ENCODE results near the gene FRMPD3. TPM values are rescaled to one million over a fixed set of nuclear protein-coding genes. Genes with fewer than 3 reads are reported as not detected.
A peak's percentile ranks its signal among the peaks of the same experiment; 100 is the strongest.

FRMPD3 gene
- total and polyA plus RNA-seq, 10 of the 15 experiments (the other 5 are each of a cell fraction or from before 2014, with no cell fraction given) = 0.01 to 0.06 (median 0.05) TPM; not detected in 6

DNA sequence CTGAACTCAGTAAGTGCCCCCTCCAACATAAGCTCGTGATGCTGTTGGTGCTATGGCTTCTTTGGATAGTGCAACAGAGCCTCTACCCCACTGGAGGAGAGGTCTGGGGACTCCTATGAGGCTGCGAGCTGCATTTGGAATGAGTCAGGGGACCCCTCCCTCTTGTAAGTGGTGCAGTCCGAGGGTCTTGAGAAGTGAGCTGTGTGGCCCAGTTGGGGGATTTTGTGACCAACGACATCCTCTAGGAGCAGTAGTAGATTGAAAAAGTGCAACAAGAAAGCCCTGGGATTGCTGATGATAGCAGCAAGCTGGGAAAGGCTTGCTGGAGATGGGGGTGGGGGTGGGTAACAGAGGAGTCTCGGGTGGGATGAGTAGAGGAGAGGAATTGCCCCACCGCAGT lies 3.1 kb downstream of the FRMPD3 start:
- DNase-seq (ENCODE audit: low read depth, low spot score) = no peak

GRCh38 chrX:107454302-107454701 lies 4.8 kb downstream of the FRMPD3 start:
- no TSS peak for BruUV-seq (replicated peaks)
- in situ Hi-C loops (cut with MboI) (no loop called here), intact Hi-C loops (cut with micrococcal nuclease; ENCODE audit: unreplicated experiment) (loop anchor here (2.0 kb wide), 1 partner anchor 30 kb away; no protein-coding TSS in a partner anchor)
- H3K9ac ChIP-seq (ENCODE audit: control insufficient read depth, insufficient read depth, low read length) = no peak overlapping the region
- no peak for FAIRE-seq
- DNase-seq (ENCODE audit: low read depth, low spot score) = no peak
- SMC1A ChIA-PET (ENCODE audit: uncharacterized antibody, unreplicated experiment) = no interaction called here
- TF ChIP-seq RUNX3 (IDR thresholded peaks at IDR 0.05; ENCODE audit: low read length) (peak; percentile 26; the same call in 1 of the 2 replicates), EP300 (IDR thresholded peaks at IDR 0.05; ENCODE audit: borderline replicate concordance in 1 of 2, control insufficient read depth in 1 of 2, low read depth in 2 of 2, low read length in 2 of 2) (peak in 1 of 2 experiments; percentile 15; a peak in 1 of 4 replicates), IKZF1 (conservative IDR thresholded peaks at IDR 0.05) (0 out of 2 replicates have a peak, but pooled peaks have one; percentile 20), IKZF2 (IDR thresholded peaks at IDR 0.05) (peak; percentile 66 to 67), CHD4 (IDR thresholded peaks at IDR 0.05) (no peak), JUNB (IDR thresholded peaks at IDR 0.05) (peak; percentile 11; the same call in 1 of the 2 replicates), MTA2 (IDR thresholded peaks at IDR 0.05; ENCODE audit: low read depth) (peak; percentile 46; the same call in 1 of the 2 replicates)
- TF ChIP-seq, protein P1, sequence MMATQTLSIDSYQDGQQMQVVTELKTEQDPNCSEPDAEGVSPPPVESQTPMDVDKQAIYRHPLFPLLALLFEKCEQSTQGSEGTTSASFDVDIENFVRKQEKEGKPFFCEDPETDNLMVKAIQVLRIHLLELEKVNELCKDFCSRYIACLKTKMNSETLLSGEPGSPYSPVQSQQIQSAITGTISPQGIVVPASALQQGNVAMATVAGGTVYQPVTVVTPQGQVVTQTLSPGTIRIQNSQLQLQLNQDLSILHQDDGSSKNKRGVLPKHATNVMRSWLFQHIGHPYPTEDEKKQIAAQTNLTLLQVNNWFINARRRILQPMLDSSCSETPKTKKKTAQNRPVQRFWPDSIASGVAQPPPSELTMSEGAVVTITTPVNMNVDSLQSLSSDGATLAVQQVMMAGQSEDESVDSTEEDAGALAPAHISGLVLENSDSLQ (IDR thresholded peaks at IDR 0.05) = no peak
- CTCF ChIA-PET = interaction anchor here (1.0 kb wide), 1 partner anchor 10 kb away, joined by 3 read pairs; no protein-coding TSS in a partner anchor
- H3K4me2 ChIP-seq (ENCODE audit: control insufficient read depth, insufficient read depth) = no peak overlapping the region
- no peaks in the 10 kb centered on the region for H4K20me1 ChIP-seq (ENCODE audit: control insufficient read depth, insufficient read depth)
- peaks cover 2 to 3% of the 10 kb centered on the region in 2 experiments; a peak in 2 of 4 replicates for H3K27me3 ChIP-seq (replicated peaks in 1 of 2; ENCODE audit: control insufficient read depth in 2 of 2, insufficient read depth in 2 of 2, low read length in 1 of 2)
- H3K27ac ChIP-seq (ENCODE audit: control insufficient read depth, insufficient read depth) = no peak overlapping the region
- no peaks in the 10 kb centered on the region for H3K36me3 ChIP-seq (ENCODE audit: control insufficient read depth in 2 of 2, insufficient read depth in 2 of 2, low read length in 1 of 2)
- RAD21 ChIA-PET (ENCODE audit: unreplicated experiment) = no interaction called here
- H3K9me3 ChIP-seq (replicated peaks; ENCODE audit: control insufficient read depth, insufficient read depth, low read length) = no peaks in the 10 kb centered on the region; the same call in 2 of the 3 replicates
- no peaks in the 10 kb centered on the region for H3K4me1 ChIP-seq (ENCODE audit: control insufficient read depth, insufficient read depth, low read length)
- ATAC-seq = peak; percentile 89
- no peak overlapping the region for H3K4me3 ChIP-seq
- POLR2A ChIA-PET = no interaction called here
- H2AFZ ChIP-seq (ENCODE audit: control insufficient read depth, low read depth, low read length) = no peak overlapping the region
- no peaks in the 10 kb centered on the region for H3K79me2 ChIP-seq (ENCODE audit: control insufficient read depth, insufficient read depth, low read length)

More for the DNA sequence above, 3.1 kb downstream of the FRMPD3 start:
- RAD21 ChIA-PET (ENCODE audit: unreplicated experiment) = no interaction called here
- whole genome bisulfite sequencing (ENCODE audit: insufficient coverage, insufficient replicate concordance, low lambda C conversion rate, missing lambda C conversion rate) = 14% methylated on average over 6 of the region's 6 CpGs
- intact Hi-C loops (cut with micrococcal nuclease; ENCODE audit: unreplicated experiment) = no loop called here
- H3K9me3 ChIP-seq (replicated peaks; ENCODE audit: control insufficient read depth, insufficient read depth, low read length) = no peaks in the 10 kb centered on the region; the same call in 2 of the 3 replicates
- SMC1A ChIA-PET (ENCODE audit: uncharacterized antibody, unreplicated experiment) = no interaction called here
- POLR2A ChIA-PET = no interaction called here
- no peak for ATAC-seq
- H3K27me3 ChIP-seq (replicated peaks in 1 of 2; ENCODE audit: control insufficient read depth in 2 of 2, insufficient read depth in 2 of 2, low read length in 1 of 2) = peaks cover 3 to 6% of the 10 kb centered on the region in 2 experiments; a peak in 3 of 4 replicates
- CTCF ChIA-PET = interaction anchor here (0.6 to 0.8 kb wide), 2 partner anchors 33 to 1685 kb away, joined by 3 to 4 read pairs; no protein-coding TSS in a partner anchor
- no peaks in the 10 kb centered on the region for H3K79me2 ChIP-seq (ENCODE audit: control insufficient read depth, insufficient read depth, low read length)
- in situ Hi-C loops (cut with MboI) = no loop called here
- BruUV-seq (replicated peaks) = no TSS peak
- no peak for FAIRE-seq
- H3K36me3 ChIP-seq (ENCODE audit: control insufficient read depth in 2 of 2, insufficient read depth in 2 of 2, low read length in 1 of 2) = no peaks in the 10 kb centered on the region
- no peak overlapping the region for H2AFZ ChIP-seq (ENCODE audit: control insufficient read depth, low read depth, low read length)
- H3K27ac ChIP-seq (ENCODE audit: control insufficient read depth, insufficient read depth) = no peak overlapping the region
- no peak overlapping the region for H3K4me2 ChIP-seq (ENCODE audit: control insufficient read depth, insufficient read depth)
- H4K20me1 ChIP-seq (ENCODE audit: control insufficient read depth, insufficient read depth) = no peaks in the 10 kb centered on the region
- H3K4me1 ChIP-seq (ENCODE audit: control insufficient read depth, insufficient read depth, low read length) = no peaks in the 10 kb centered on the region
- H3K4me3 ChIP-seq = no peak overlapping the region
- H3K9ac ChIP-seq (ENCODE audit: control insufficient read depth, insufficient read depth, low read length) = no peak overlapping the region
- TF ChIP-seq CBFB (IDR thresholded peaks at IDR 0.05; ENCODE audit: low read depth) (no peak), BMI1 (IDR thresholded peaks at IDR 0.05; ENCODE audit: borderline replicate concordance) (no peak), CHD4 (IDR thresholded peaks at IDR 0.05) (no peak), MTA3 (IDR thresholded peaks at IDR 0.05; ENCODE audit: borderline replicate concordance, low read length) (no peak), CREB1 (IDR thresholded peaks at IDR 0.05; ENCODE audit: low read depth) (no peak), IRF4 (IDR thresholded peaks at IDR 0.05; ENCODE audit: low read depth, low read length) (no peak), TAF1 (IDR thresholded peaks at IDR 0.05; ENCODE audit: borderline replicate concordance, low read depth, low read length) (no peak), MTA2 (IDR thresholded peaks at IDR 0.05; ENCODE audit: low read depth) (no peak), SMAD5 (IDR thresholded peaks at IDR 0.05; ENCODE audit: low read depth) (no peak), GATAD2B (conservative IDR thresholded peaks at IDR 0.05; ENCODE audit: low read depth) (no peak), YY1 (IDR thresholded peaks at IDR 0.05; ENCODE audit: low read depth, low read length) (no peak), SRF (IDR thresholded peaks at IDR 0.05; ENCODE audit: low read depth in 2 of 2, low read length in 2 of 2) (no peak)
